Astrocyte (in vitro differentiated cells and primary cell): Measurements from ENCODE around the gene NCAPH2. TPM values are rescaled to one million over a fixed set of nuclear protein-coding genes. Genes with fewer than 3 reads are reported as not detected.
A peak's percentile ranks its signal among the peaks of the same experiment; 100 is the strongest.

Experiments
- DNase-seq: peaks from one replicate; pipeline ENCODE4 v3.0.0-alpha.2; 2010; ENCODE audit warnings: low read depth
- FAIRE-seq: peaks from 2 replicates; lab custom pipeline; 2011; peaks lifted over from hg19 to GRCh38; lab: Jason Lieb, UNC
- H2AFZ ChIP-seq: 2 replicates; pipeline ENCODE4 v1.6.0; 2012; ENCODE audit warnings: low read depth, low read length, inconsistent platforms
- H3K27ac ChIP-seq: 2 replicates; pipeline ENCODE4 v1.5.1; 2011; ENCODE audit warnings: low read depth, low read length, inconsistent platforms
- H3K27me3 ChIP-seq: 2 replicates; pipeline ENCODE4 v1.6.0; 2011; ENCODE audit warnings: low read length, inconsistent platforms; ENCODE audit not compliant: insufficient read depth
- H3K36me3 ChIP-seq: 2 replicates; pipeline ENCODE4 v1.5.1; 2011; ENCODE audit warnings: low read length, inconsistent platforms; ENCODE audit not compliant: insufficient read depth
- H3K4me1 ChIP-seq: 2 replicates; pipeline ENCODE4 v1.5.1; 2011; ENCODE audit warnings: low read length, inconsistent platforms; ENCODE audit not compliant: insufficient read depth
- H3K4me2 ChIP-seq: 2 replicates; pipeline ENCODE4 v1.6.0; 2012; ENCODE audit warnings: low read length, inconsistent platforms
- H3K4me3 ChIP-seq: 2 replicates; pipeline ENCODE4 v1.5.1; 2011; ENCODE audit warnings: low read depth, mild to moderate bottlenecking, low read length, inconsistent platforms; ENCODE audit not compliant: insufficient read depth
- H3K79me2 ChIP-seq: 2 replicates; pipeline ENCODE4 v1.6.0; 2012; ENCODE audit warnings: mild to moderate bottlenecking, low read length, inconsistent platforms; ENCODE audit not compliant: insufficient read depth
- H3K9ac ChIP-seq: 2 replicates; pipeline ENCODE4 v1.6.0; 2012; ENCODE audit warnings: mild to moderate bottlenecking, low read length, inconsistent platforms
- H3K9me3 ChIP-seq: 2 replicates; pipeline ENCODE4 v1.5.1; 2012; ENCODE audit warnings: low read depth, mild to moderate bottlenecking, low read length, inconsistent platforms; ENCODE audit not compliant: insufficient read depth
- H4K20me1 ChIP-seq: 2 replicates; pipeline ENCODE4 v1.6.0; 2012; ENCODE audit warnings: low read length, inconsistent platforms; ENCODE audit not compliant: insufficient read depth
- H3K27ac Mint-ChIP-seq: one replicate; pipeline ENCODE4 v1.8.0; 2021; ENCODE audit warnings: mild to moderate bottlenecking, mixed read lengths; ENCODE audit not compliant: unreplicated experiment
- H3K27me3 Mint-ChIP-seq: one replicate; pipeline ENCODE4 v1.8.0; 2021; ENCODE audit warnings: low read depth, mixed read lengths; ENCODE audit not compliant: unreplicated experiment
- H3K36me3 Mint-ChIP-seq: one replicate; pipeline ENCODE4 v1.8.0; 2021; ENCODE audit warnings: low read depth, mixed read lengths; ENCODE audit not compliant: unreplicated experiment
- H3K4me1 Mint-ChIP-seq: one replicate; pipeline ENCODE4 v1.8.0; 2021; ENCODE audit warnings: low read depth, mixed read lengths; ENCODE audit not compliant: unreplicated experiment
- H3K4me3 Mint-ChIP-seq: one replicate; pipeline ENCODE4 v1.8.0; 2021; ENCODE audit warnings: mild to moderate bottlenecking, moderate library complexity, mixed read lengths; ENCODE audit not compliant: unreplicated experiment
- H3K9me3 Mint-ChIP-seq: one replicate; pipeline ENCODE4 v1.8.0; 2021; ENCODE audit warnings: mild to moderate bottlenecking, mixed read lengths; ENCODE audit not compliant: unreplicated experiment
- EZH2 ChIP-seq: IDR thresholded peaks from 2 replicates; pipeline ENCODE4 v1.6.1; 2012; ENCODE audit warnings: mild to moderate bottlenecking, low read length, inconsistent platforms; ENCODE audit not compliant: insufficient read depth
- total RNA-seq: library from RNA; stranded (reverse); gene quantifications from 2 replicates; pipeline ENCODE4 v1.2.1, GENCODE V29; 2021
- TF ChIP-seq, protein P1 (sequence below): IDR thresholded peaks from 2 replicates; pipeline ENCODE4 v1.5.1; 2011; ENCODE audit warnings: low read depth, mild to moderate bottlenecking, inconsistent platforms, low read length, moderate library complexity; ENCODE audit not compliant: insufficient read depth

The NCAPH2 gene
- total RNA-seq, 1 donor from 2014 or later = 25.6 TPM

GRCh38 chr22:50497093-50497492, 10.9 kb upstream of the NCAPH2 start:
- Histone ChIP-seq H3K4me1 (no peaks in the 10 kb centered on the region), H3K36me3 (peaks cover under 1% of the 10 kb centered on the region), H3K9me3 (no peaks in the 10 kb centered on the region), H3K9ac (no peak overlapping the region), H3K79me2 (no peaks in the 10 kb centered on the region), H3K27me3 (no peaks in the 10 kb centered on the region), H3K4me3 (no peak overlapping the region), H3K4me2 (no peak overlapping the region), H4K20me1 (no peaks in the 10 kb centered on the region), H2AFZ (no peak overlapping the region), H3K27ac (no peak overlapping the region)
- Mint-ChIP-seq H3K9me3 (no peaks in the 10 kb centered on the region), H3K27ac (no peak overlapping the region), H3K36me3 (no peaks in the 10 kb centered on the region), H3K4me1 (no peaks in the 10 kb centered on the region), H3K4me3 (no peak overlapping the region), H3K27me3 (peaks cover 4% of the 10 kb centered on the region)
- FAIRE-seq (no peak), DNase-seq (no peak)
- TF ChIP-seq, protein P1, sequence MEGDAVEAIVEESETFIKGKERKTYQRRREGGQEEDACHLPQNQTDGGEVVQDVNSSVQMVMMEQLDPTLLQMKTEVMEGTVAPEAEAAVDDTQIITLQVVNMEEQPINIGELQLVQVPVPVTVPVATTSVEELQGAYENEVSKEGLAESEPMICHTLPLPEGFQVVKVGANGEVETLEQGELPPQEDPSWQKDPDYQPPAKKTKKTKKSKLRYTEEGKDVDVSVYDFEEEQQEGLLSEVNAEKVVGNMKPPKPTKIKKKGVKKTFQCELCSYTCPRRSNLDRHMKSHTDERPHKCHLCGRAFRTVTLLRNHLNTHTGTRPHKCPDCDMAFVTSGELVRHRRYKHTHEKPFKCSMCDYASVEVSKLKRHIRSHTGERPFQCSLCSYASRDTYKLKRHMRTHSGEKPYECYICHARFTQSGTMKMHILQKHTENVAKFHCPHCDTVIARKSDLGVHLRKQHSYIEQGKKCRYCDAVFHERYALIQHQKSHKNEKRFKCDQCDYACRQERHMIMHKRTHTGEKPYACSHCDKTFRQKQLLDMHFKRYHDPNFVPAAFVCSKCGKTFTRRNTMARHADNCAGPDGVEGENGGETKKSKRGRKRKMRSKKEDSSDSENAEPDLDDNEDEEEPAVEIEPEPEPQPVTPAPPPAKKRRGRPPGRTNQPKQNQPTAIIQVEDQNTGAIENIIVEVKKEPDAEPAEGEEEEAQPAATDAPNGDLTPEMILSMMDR = no peak
- no peak for TF ChIP-seq EZH2

DNA sequence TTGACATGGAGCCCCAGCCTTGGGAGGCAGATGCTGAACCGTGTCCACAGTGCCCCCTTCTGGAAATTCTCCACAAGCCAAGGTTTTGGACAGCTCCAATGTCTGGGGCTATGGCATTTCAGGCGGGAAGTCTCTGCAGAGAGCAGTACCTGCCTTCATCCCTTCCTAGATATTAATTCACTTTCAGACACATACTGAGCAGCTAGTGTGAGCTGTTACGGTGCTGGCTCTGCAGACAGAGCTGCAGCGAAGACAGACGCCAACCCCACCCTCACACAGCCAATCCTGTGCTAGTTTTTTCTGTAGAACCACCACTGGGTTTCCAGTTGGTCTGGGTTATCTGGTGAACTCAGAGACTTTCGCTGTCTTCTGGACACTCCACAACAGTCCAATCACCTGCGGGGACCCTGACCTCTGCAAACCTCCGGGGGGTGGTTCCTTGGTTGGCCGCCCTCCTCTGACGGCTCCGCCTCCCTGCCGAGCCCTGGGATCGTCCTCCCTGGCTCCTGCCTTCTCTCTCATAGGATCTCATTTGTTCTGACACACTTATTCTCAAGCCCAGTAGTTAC, 9.6 kb upstream of the NCAPH2 start:
- H3K9me3 Mint-ChIP-seq = no peaks in the 10 kb centered on the region
- no peaks in the 10 kb centered on the region for H3K36me3 Mint-ChIP-seq
- H3K4me3 Mint-ChIP-seq = no peak overlapping the region
- Histone ChIP-seq H4K20me1 (no peaks in the 10 kb centered on the region), H3K4me1 (no peaks in the 10 kb centered on the region), H3K36me3 (peaks cover 4% of the 10 kb centered on the region), H3K27ac (no peak overlapping the region), H2AFZ (no peak overlapping the region), H3K9me3 (no peaks in the 10 kb centered on the region), H3K79me2 (no peaks in the 10 kb centered on the region), H3K27me3 (no peaks in the 10 kb centered on the region), H3K4me3 (no peak overlapping the region), H3K4me2 (no peak overlapping the region), H3K9ac (no peak overlapping the region)
- H3K4me1 Mint-ChIP-seq = no peaks in the 10 kb centered on the region
- peaks cover 4% of the 10 kb centered on the region for H3K27me3 Mint-ChIP-seq
- TF ChIP-seq, protein P1 = peak; percentile 58
- no peak for TF ChIP-seq EZH2
- no peak overlapping the region for H3K27ac Mint-ChIP-seq
- FAIRE-seq (no peak), DNase-seq (peak; percentile 25)

- Mint-ChIP-seq H3K4me3 (no peak overlapping the region), H3K9me3 (no peaks in the 10 kb centered on the region), H3K27me3 (peaks cover 3% of the 10 kb centered on the region), H3K36me3 (no peaks in the 10 kb centered on the region), H3K27ac (no peak overlapping the region), H3K4me1 (no peaks in the 10 kb centered on the region)
- H3K27me3 ChIP-seq = no peaks in the 10 kb centered on the region
- FAIRE-seq (no peak), DNase-seq (no peak)
- no peaks in the 10 kb centered on the region for H3K9me3 ChIP-seq
- peaks cover 6% of the 10 kb centered on the region for H4K20me1 ChIP-seq
- H3K4me3 ChIP-seq = no peak overlapping the region
- no peak overlapping the region for H2AFZ ChIP-seq
- H3K79me2 ChIP-seq = peaks cover 8% of the 10 kb centered on the region
- no peaks in the 10 kb centered on the region for H3K4me1 ChIP-seq
- peaks cover 4% of the 10 kb centered on the region for H3K36me3 ChIP-seq
- TF ChIP-seq, protein P1 = no peak
- TF ChIP-seq EZH2 = no peak
- no peak overlapping the region for H3K27ac ChIP-seq
- no peak overlapping the region for H3K4me2 ChIP-seq
- H3K9ac ChIP-seq = no peak overlapping the region
Observed at GRCh38 chr22:50500452-50500851, 7.6 kb upstream of the NCAPH2 start.
